HFFc6 (cell line): Measurements from ENCODE around the gene ZBTB16. TPM values are rescaled to one million over a fixed set of nuclear protein-coding genes. Genes with fewer than 3 reads are reported as not detected.

Experiments used
- DNase-seq: peaks from one replicate; pipeline ENCODE4 v3.0.0-alpha.2; 2018
- H3K27ac Mint-ChIP-seq: 2 replicates; pipeline ENCODE4 v1.8.0; 2020; ENCODE audit warnings: mild to moderate bottlenecking, mixed read lengths
- H3K27me3 Mint-ChIP-seq: 2 replicates; pipeline ENCODE4 v1.8.0; 2021; ENCODE audit warnings: mild to moderate bottlenecking, moderate library complexity, mixed read lengths; ENCODE audit not compliant: insufficient read depth
- H3K36me3 Mint-ChIP-seq: 2 replicates; pipeline ENCODE4 v1.8.0; 2021; ENCODE audit warnings: low read depth, mixed read lengths
- H3K4me1 Mint-ChIP-seq: 2 replicates; pipeline ENCODE4 v1.8.0; 2020; ENCODE audit warnings: low read depth, mixed read lengths
- H3K4me3 Mint-ChIP-seq: 2 replicates; pipeline ENCODE4 v1.8.0; 2020; ENCODE audit warnings: mild to moderate bottlenecking, moderate library complexity, mixed read lengths
- H3K9me3 Mint-ChIP-seq: 2 replicates; pipeline ENCODE4 v1.8.0; 2020; ENCODE audit warnings: mild to moderate bottlenecking, mixed read lengths
- CTCF ChIP-seq: fragments of 200-600 bp; sonication (generic); IDR thresholded peaks from 2 replicates; pipeline ENCODE4 v1.5.0; 2021; ENCODE audit warnings: antibody characterized with exemption, mild to moderate bottlenecking
- total RNA-seq, 6 experiments: library from RNA; stranded (reverse); fragmentation: NEBNext Ultra II Directional; extraction: Animal tissue kit (Norgen Biotek cat#: 25700); gene quantifications; 2 replicates in 1 of 6; 3 replicates in 5 of 6; pipeline ENCODE4 v1.2.3, GENCODE V29; 2021

ZBTB16 gene
- total RNA-seq, 6 experiments from 2014 or later = not detected

GRCh38 chr11:114061048-114061680, 1.7 kb downstream of the ZBTB16 start:
- TF ChIP-seq CTCF = no peak
- peaks cover 62% of the 10 kb centered on the region for H3K27me3 Mint-ChIP-seq
- no peaks in the 10 kb centered on the region for H3K9me3 Mint-ChIP-seq
- no peak overlapping the region for H3K27ac Mint-ChIP-seq
- H3K36me3 Mint-ChIP-seq = no peaks in the 10 kb centered on the region
- DNase-seq = no peak
- 0 out of 2 replicates have a peak, but pooled peaks cover 4% of the 10 kb centered on the region for H3K4me1 Mint-ChIP-seq
- peak overlapping the region; percentile 77 for H3K4me3 Mint-ChIP-seq

DNA sequence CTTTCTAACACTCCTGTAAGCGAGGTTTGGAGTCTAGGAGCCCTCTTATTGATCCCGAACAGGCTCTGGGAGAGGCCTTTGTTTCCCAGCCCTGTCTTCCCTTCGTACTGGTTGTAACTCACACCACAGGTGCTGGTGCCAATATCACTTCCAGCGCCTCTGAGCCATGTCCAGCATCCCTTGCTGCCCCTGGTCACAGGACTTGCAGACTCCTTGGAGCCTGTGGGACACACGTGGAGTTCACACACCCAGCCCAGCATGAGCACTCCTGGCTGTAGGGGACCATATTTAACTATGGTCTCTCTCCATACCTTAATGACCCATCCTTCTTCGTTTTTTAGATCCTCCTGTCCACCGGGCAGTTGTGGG, 2.2 kb downstream of the ZBTB16 start:
- H3K4me3 Mint-ChIP-seq = peak overlapping the region; percentile 77; the same call in 1 of the 2 replicates
- H3K27me3 Mint-ChIP-seq = peaks cover 61% of the 10 kb centered on the region
- H3K4me1 Mint-ChIP-seq = 0 out of 2 replicates have a peak, but pooled peaks cover 4% of the 10 kb centered on the region
- TF ChIP-seq CTCF = no peak
- no peak overlapping the region for H3K27ac Mint-ChIP-seq
- no peaks in the 10 kb centered on the region for H3K36me3 Mint-ChIP-seq
- no peak for DNase-seq
- H3K9me3 Mint-ChIP-seq = no peaks in the 10 kb centered on the region

DNA sequence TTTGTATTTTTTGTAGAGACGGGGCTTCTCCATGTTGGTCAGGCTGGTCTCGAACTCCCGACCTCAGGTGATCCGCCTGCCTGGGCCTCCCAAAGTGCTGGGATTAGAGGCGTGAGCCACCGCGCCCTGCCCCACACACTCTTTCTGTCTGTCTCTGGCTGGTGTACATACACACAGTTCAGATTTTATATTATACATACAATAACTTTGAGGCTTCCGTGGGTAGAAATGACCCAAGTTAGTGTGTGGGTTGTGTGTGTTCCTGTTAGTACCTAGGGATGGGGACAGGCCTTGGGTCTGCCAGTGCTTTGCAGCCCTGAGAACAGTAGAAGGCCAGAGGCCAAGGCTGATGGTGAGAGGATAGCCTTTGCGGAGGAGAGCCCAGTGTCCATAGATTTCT, 2.8 kb downstream of the ZBTB16 start:
- H3K4me3 Mint-ChIP-seq = no peak overlapping the region
- H3K27me3 Mint-ChIP-seq = peaks cover 60% of the 10 kb centered on the region
- 0 out of 2 replicates have a peak, but pooled peaks cover 4% of the 10 kb centered on the region for H3K4me1 Mint-ChIP-seq
- no peak for DNase-seq
- H3K27ac Mint-ChIP-seq = no peak overlapping the region
- no peak for TF ChIP-seq CTCF
- no peaks in the 10 kb centered on the region for H3K9me3 Mint-ChIP-seq
- no peaks in the 10 kb centered on the region for H3K36me3 Mint-ChIP-seq

- Mint-ChIP-seq H3K27me3 (peaks cover 55% of the 10 kb centered on the region), H3K36me3 (no peaks in the 10 kb centered on the region), H3K4me3 (no peak overlapping the region), H3K9me3 (no peaks in the 10 kb centered on the region), H3K4me1 (0 out of 2 replicates have a peak, but pooled peaks cover 4% of the 10 kb centered on the region), H3K27ac (no peak overlapping the region)
- no peak for TF ChIP-seq CTCF
- DNase-seq = no peak
These were observed 3.8 kb downstream of the ZBTB16 start for GRCh38 chr11:114063149-114063828.

GRCh38 chr11:114063829-114064201, 4.3 kb downstream of the ZBTB16 start:
- H3K9me3 Mint-ChIP-seq = no peaks in the 10 kb centered on the region
- no peak overlapping the region for H3K27ac Mint-ChIP-seq
- no peak overlapping the region for H3K4me3 Mint-ChIP-seq
- DNase-seq = no peak
- TF ChIP-seq CTCF = no peak
- H3K27me3 Mint-ChIP-seq = peaks cover 52% of the 10 kb centered on the region
- H3K36me3 Mint-ChIP-seq = no peaks in the 10 kb centered on the region
- 0 out of 2 replicates have a peak, but pooled peaks cover 4% of the 10 kb centered on the region for H3K4me1 Mint-ChIP-seq
